ENCODE results near the gene TRIM66.

Gene TRIM66

DNA sequence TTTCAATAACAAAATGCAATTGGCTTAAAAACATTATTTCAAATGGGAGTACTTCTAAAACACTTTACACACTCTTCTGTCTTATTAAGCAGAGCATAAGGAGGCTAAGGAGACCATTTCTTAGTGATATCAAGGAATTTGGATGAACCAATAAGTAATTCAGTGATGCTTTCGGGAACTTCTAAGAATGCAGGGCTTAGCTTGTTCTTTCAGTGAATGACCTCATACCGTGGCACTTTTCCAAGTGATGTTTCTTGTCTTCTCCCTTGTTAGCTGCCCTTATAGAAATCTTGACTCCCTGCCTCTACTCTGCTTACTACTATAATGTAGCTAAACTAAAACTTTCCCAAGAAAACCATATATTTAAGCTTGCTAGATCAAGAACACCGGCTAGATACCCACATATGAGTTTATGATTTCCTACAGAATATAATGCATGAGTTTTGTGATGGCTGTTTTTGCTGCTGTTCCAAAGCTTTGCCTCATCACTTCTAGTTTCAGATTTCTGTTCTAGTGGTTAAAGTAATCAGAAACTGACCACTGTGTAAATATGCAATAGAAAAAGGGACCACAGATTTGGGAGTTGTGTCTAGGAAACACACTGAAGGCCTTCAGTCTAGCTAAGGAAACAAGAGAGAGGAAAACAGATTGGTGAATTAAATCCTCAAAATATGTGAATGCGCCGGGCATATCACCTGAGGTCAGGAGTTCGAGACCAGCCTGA is 50.9 kb downstream of the TRIM66 start:
- TF ChIP-seq POLR2AphosphoS5 (IDR thresholded peaks at IDR 0.05; ENCODE audit: low read depth, low read length) (no peak), FOXP2 (optimal IDR thresholded peaks at IDR 0.05; ENCODE audit: borderline replicate concordance, extremely low read depth, extremely low read length, insufficient read depth) (no peak), SIN3A (IDR thresholded peaks at IDR 0.05; ENCODE audit: borderline replicate concordance, insufficient read depth, low read length) (no peak), TAF1 (IDR thresholded peaks at IDR 0.05; ENCODE audit: borderline replicate concordance, insufficient read depth, low read length) (no peak)

DNA sequence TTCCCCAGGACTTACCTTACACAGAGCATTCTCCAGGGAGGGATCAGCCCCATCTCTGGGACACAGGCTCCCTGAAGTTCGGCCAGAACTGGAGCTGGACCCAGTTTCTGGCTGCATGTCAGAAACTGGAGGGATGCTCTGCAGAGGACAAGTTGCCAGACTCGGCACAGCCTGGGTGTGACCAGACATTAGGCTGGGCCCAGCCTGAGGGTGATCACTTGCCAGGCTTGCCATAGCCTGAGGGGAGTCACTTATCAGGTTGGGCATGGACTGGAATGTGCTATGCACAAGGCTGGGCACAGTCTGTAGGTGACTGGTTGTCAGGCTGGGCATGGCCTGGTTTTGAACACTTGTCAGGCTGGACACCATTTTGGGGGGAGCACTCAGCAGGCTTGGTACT is 57.8 kb downstream of the TRIM66 start:
- no peak for TF ChIP-seq POLR2AphosphoS5 (IDR thresholded peaks at IDR 0.05; ENCODE audit: low read depth, low read length)
- no peak for TF ChIP-seq FOXP2 (optimal IDR thresholded peaks at IDR 0.05; ENCODE audit: borderline replicate concordance, extremely low read depth, extremely low read length, insufficient read depth)
- TF ChIP-seq REST (IDR thresholded peaks at IDR 0.05; ENCODE audit: insufficient read depth in 1 of 2, low read depth in 2 of 2, low read length in 2 of 2) = no peak
- no peak for TF ChIP-seq SIN3A (IDR thresholded peaks at IDR 0.05; ENCODE audit: borderline replicate concordance, insufficient read depth, low read length)
- TF ChIP-seq TAF1 (IDR thresholded peaks at IDR 0.05; ENCODE audit: borderline replicate concordance, insufficient read depth, low read length) = no peak

- TF ChIP-seq FOXP2 (optimal IDR thresholded peaks at IDR 0.05; ENCODE audit: borderline replicate concordance, extremely low read depth, extremely low read length, insufficient read depth) = no peak
Measured at GRCh38 chr11:8621147-8621546, 61.3 kb downstream of the TRIM66 start.

- TF ChIP-seq POLR2AphosphoS5 (IDR thresholded peaks at IDR 0.05; ENCODE audit: low read depth, low read length) = no peak
- no peak for TF ChIP-seq TAF1 (IDR thresholded peaks at IDR 0.05; ENCODE audit: borderline replicate concordance, insufficient read depth, low read length)
- TF ChIP-seq FOXP2 (optimal IDR thresholded peaks at IDR 0.05; ENCODE audit: borderline replicate concordance, extremely low read depth, extremely low read length, insufficient read depth) = no peak
- no peak for TF ChIP-seq REST (IDR thresholded peaks at IDR 0.05; ENCODE audit: insufficient read depth in 1 of 2, low read depth in 2 of 2, low read length in 2 of 2)
- no peak for TF ChIP-seq SIN3A (IDR thresholded peaks at IDR 0.05; ENCODE audit: borderline replicate concordance, insufficient read depth, low read length)
Measured at GRCh38 chr11:8617063-8617462, 65.4 kb downstream of the TRIM66 start.

DNA sequence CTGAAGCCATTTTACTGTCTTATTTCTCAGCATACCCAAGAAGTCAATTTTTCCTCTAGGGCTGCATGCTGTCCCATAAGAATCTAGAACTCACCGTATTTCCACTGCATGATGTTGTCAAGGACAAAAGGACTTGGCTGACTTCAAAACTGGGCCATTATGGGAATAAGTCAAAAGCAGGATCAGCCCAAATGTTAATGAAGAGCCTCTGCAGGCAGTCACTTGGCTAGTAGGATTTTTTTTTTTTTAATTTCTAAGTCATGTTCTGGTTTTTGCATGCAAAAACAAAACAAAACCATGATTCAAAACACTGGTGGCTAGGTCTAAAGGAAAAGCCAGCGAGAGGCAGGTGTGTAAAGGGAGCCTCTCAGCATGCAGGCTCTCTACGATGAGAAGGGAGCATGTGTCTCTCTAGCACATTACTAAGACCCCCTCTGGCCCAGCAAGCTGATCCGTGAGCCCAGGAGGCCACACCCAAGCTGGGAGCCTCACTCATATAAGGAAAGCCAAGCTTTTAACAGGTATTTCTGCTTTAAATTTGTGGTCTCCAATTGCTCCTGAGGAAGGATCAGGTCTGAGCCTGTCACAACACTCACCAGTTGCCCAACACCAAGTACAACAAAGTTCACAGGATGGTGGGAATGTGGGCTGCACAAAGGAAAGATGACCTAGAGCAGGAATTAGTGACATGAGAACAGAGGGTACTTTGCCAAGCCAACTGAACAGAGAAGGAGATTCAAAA is 67.0 kb downstream of the TRIM66 start:
- no peak for TF ChIP-seq SIN3A (IDR thresholded peaks at IDR 0.05; ENCODE audit: borderline replicate concordance, insufficient read depth, low read length)
- TF ChIP-seq POLR2AphosphoS5 (IDR thresholded peaks at IDR 0.05; ENCODE audit: low read depth, low read length) = no peak
- no peak for TF ChIP-seq TAF1 (IDR thresholded peaks at IDR 0.05; ENCODE audit: borderline replicate concordance, insufficient read depth, low read length)
- TF ChIP-seq FOXP2 (optimal IDR thresholded peaks at IDR 0.05; ENCODE audit: borderline replicate concordance, extremely low read depth, extremely low read length, insufficient read depth) = no peak

- no peak for TF ChIP-seq REST (IDR thresholded peaks at IDR 0.05; ENCODE audit: insufficient read depth in 1 of 2, low read depth in 2 of 2, low read length in 2 of 2)
- TF ChIP-seq POLR2AphosphoS5 (IDR thresholded peaks at IDR 0.05; ENCODE audit: low read depth, low read length) = no peak
- no peak for TF ChIP-seq FOXP2 (optimal IDR thresholded peaks at IDR 0.05; ENCODE audit: borderline replicate concordance, extremely low read depth, extremely low read length, insufficient read depth)
- no peak for TF ChIP-seq SIN3A (IDR thresholded peaks at IDR 0.05; ENCODE audit: borderline replicate concordance, insufficient read depth, low read length)
- no peak for TF ChIP-seq TAF1 (IDR thresholded peaks at IDR 0.05; ENCODE audit: borderline replicate concordance, insufficient read depth, low read length)
Measured at GRCh38 chr11:8614497-8614896, 68.0 kb downstream of the TRIM66 start.
